K562 (cell line): ENCODE data around the gene IL17F.

Experiments used
- SMARCE1 ChIP-seq: fragments of 450-650 bp; IDR thresholded peaks from 2 replicates; pipeline ENCODE4 v1.7.1; 2016; ENCODE audit warnings: mild to moderate bottlenecking
- ZNF232 ChIP-seq: sonication (generic); formaldehyde crosslinking; IDR thresholded peaks from 2 replicates; pipeline ENCODE4 v1.8.0; 2022; ENCODE audit warnings: mild to moderate bottlenecking, missing genetic modification reagents
- TF ChIP-seq, protein P1 (sequence below), 2 experiments: fragments of 450-650 bp; formaldehyde crosslinking in 1 of 2; IDR thresholded peaks; 2 replicates each; pipeline versions ENCODE4 v1.4.0 to v1.6.1; 2014 to 2020; ENCODE audit warnings: mild to moderate bottlenecking in 2 of 2, borderline replicate concordance in 1 of 2, low read depth in 1 of 2

DNA sequence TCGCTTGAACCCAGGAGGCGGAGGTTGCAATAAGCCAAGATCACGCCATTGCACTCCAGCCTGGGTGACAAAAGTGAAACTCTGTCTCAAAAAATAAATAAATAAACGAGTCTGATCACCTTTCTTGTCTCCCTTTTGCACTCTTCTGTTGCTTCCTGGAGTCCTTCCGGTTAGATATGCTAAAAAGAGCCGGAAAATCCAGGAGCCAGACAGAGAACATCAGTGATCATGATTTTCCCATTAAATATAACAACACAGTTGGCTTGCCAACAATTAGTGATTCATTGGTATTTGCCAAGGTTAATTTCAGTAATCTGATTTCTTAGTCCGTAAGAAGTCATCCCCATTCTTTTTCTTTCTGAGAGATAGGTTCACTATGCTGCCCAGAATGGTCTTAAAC lies 43.9 kb upstream of the IL17F start:
- TF ChIP-seq ZNF232 (CRISPR knock-in tag) (no peak), SMARCE1 (no peak)
- TF ChIP-seq, protein P1, sequence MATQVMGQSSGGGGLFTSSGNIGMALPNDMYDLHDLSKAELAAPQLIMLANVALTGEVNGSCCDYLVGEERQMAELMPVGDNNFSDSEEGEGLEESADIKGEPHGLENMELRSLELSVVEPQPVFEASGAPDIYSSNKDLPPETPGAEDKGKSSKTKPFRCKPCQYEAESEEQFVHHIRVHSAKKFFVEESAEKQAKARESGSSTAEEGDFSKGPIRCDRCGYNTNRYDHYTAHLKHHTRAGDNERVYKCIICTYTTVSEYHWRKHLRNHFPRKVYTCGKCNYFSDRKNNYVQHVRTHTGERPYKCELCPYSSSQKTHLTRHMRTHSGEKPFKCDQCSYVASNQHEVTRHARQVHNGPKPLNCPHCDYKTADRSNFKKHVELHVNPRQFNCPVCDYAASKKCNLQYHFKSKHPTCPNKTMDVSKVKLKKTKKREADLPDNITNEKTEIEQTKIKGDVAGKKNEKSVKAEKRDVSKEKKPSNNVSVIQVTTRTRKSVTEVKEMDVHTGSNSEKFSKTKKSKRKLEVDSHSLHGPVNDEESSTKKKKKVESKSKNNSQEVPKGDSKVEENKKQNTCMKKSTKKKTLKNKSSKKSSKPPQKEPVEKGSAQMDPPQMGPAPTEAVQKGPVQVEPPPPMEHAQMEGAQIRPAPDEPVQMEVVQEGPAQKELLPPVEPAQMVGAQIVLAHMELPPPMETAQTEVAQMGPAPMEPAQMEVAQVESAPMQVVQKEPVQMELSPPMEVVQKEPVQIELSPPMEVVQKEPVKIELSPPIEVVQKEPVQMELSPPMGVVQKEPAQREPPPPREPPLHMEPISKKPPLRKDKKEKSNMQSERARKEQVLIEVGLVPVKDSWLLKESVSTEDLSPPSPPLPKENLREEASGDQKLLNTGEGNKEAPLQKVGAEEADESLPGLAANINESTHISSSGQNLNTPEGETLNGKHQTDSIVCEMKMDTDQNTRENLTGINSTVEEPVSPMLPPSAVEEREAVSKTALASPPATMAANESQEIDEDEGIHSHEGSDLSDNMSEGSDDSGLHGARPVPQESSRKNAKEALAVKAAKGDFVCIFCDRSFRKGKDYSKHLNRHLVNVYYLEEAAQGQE (IDR thresholded peaks at IDR 0.05; ENCODE audit: borderline replicate concordance): no peak
- TF ChIP-seq, protein P1 (CRISPR knock-in tag; IDR thresholded peaks at IDR 0.05; ENCODE audit: low read depth): no peak
